ENCODE measurements around the gene SMIM35.
A peak's percentile ranks its signal among the peaks of the same experiment; 100 is the strongest.

The SMIM35 gene

GRCh38 chr11:118058311-118059245, 28.2 kb downstream of the SMIM35 start:
- Histone ChIP-seq H3K4me1 (ENCODE audit: low read length) (peaks cover 31% of the 10 kb centered on the region), H2AFZ (ENCODE audit: low read depth, low read length) (peak overlapping the region; percentile 56), H3K4me3 (ENCODE audit: low read length) (peak overlapping the region; percentile 8; the same call in 1 of the 2 replicates), H3K27ac (ENCODE audit: low read length) (peak overlapping the region; percentile 16; the same call in 1 of the 2 replicates), H3K9ac (ENCODE audit: low read length) (peak overlapping the region; percentile 26; the same call in 1 of the 2 replicates), H3K9me3 (ENCODE audit: insufficient read depth, low read length) (no peaks in the 10 kb centered on the region), H3K79me2 (ENCODE audit: low read length) (no peaks in the 10 kb centered on the region), H3K27me3 (ENCODE audit: low read depth, low read length) (no peaks in the 10 kb centered on the region), H3K4me2 (ENCODE audit: low read length) (peak overlapping the region; percentile 51), H4K20me1 (ENCODE audit: insufficient read depth, low read length) (no peaks in the 10 kb centered on the region), H3K36me3 (replicated peaks; ENCODE audit: low read depth, low read length) (no peaks in the 10 kb centered on the region)
- no peak for TF ChIP-seq CTCF (IDR thresholded peaks at IDR 0.05; ENCODE audit: low read depth, low read length)
- TF ChIP-seq EZH2phosphoT487 (IDR thresholded peaks at IDR 0.05; ENCODE audit: low read depth) = no peak

- no peak for TF ChIP-seq CTCF (IDR thresholded peaks at IDR 0.05; ENCODE audit: low read depth, low read length)
- no peak for TF ChIP-seq EZH2phosphoT487 (IDR thresholded peaks at IDR 0.05; ENCODE audit: low read depth)
- no peak overlapping the region for H3K4me3 ChIP-seq (ENCODE audit: low read length)
- no peak overlapping the region for H3K9ac ChIP-seq (ENCODE audit: low read length)
- H3K27me3 ChIP-seq (ENCODE audit: low read depth, low read length) = no peaks in the 10 kb centered on the region
- no peaks in the 10 kb centered on the region for H3K79me2 ChIP-seq (ENCODE audit: low read length)
- peaks cover 41% of the 10 kb centered on the region for H3K4me1 ChIP-seq (ENCODE audit: low read length)
- H3K9me3 ChIP-seq (ENCODE audit: insufficient read depth, low read length) = no peaks in the 10 kb centered on the region
- H3K27ac ChIP-seq (ENCODE audit: low read length) = no peak overlapping the region
- H4K20me1 ChIP-seq (ENCODE audit: insufficient read depth, low read length) = no peaks in the 10 kb centered on the region
- peak overlapping the region; percentile 51 for H3K4me2 ChIP-seq (ENCODE audit: low read length)
- no peak overlapping the region for H2AFZ ChIP-seq (ENCODE audit: low read depth, low read length)
- no peaks in the 10 kb centered on the region for H3K36me3 ChIP-seq (replicated peaks; ENCODE audit: low read depth, low read length)
These were observed 29.3 kb downstream of the SMIM35 start for GRCh38 chr11:118057251-118058145.

- TF ChIP-seq EZH2phosphoT487 (IDR thresholded peaks at IDR 0.05; ENCODE audit: low read depth) (no peak), CTCF (IDR thresholded peaks at IDR 0.05; ENCODE audit: low read depth, low read length) (no peak)
- Histone ChIP-seq H2AFZ (ENCODE audit: low read depth, low read length) (no peak overlapping the region), H3K9me3 (ENCODE audit: insufficient read depth, low read length) (no peaks in the 10 kb centered on the region), H3K9ac (ENCODE audit: low read length) (no peak overlapping the region), H3K4me3 (ENCODE audit: low read length) (no peak overlapping the region), H3K79me2 (ENCODE audit: low read length) (no peaks in the 10 kb centered on the region), H3K27ac (ENCODE audit: low read length) (no peak overlapping the region), H3K4me1 (ENCODE audit: low read length) (peaks cover 48% of the 10 kb centered on the region), H3K36me3 (replicated peaks; ENCODE audit: low read depth, low read length) (no peaks in the 10 kb centered on the region), H3K27me3 (ENCODE audit: low read depth, low read length) (no peaks in the 10 kb centered on the region), H3K4me2 (ENCODE audit: low read length) (no peak overlapping the region), H4K20me1 (ENCODE audit: insufficient read depth, low read length) (no peaks in the 10 kb centered on the region)
These were observed 30.0 kb downstream of the SMIM35 start for GRCh38 chr11:118056806-118057205.

GRCh38 chr11:118055966-118056365, 30.8 kb downstream of the SMIM35 start:
- no peak for TF ChIP-seq CTCF (IDR thresholded peaks at IDR 0.05; ENCODE audit: low read depth, low read length)
- no peak for TF ChIP-seq EZH2phosphoT487 (IDR thresholded peaks at IDR 0.05; ENCODE audit: low read depth)
- Histone ChIP-seq H3K4me1 (ENCODE audit: low read length) (peaks cover 57% of the 10 kb centered on the region), H3K4me2 (ENCODE audit: low read length) (no peak overlapping the region), H3K79me2 (ENCODE audit: low read length) (no peaks in the 10 kb centered on the region), H3K36me3 (replicated peaks; ENCODE audit: low read depth, low read length) (no peaks in the 10 kb centered on the region), H3K27me3 (ENCODE audit: low read depth, low read length) (no peaks in the 10 kb centered on the region), H3K4me3 (ENCODE audit: low read length) (no peak overlapping the region), H3K9ac (ENCODE audit: low read length) (no peak overlapping the region), H4K20me1 (ENCODE audit: insufficient read depth, low read length) (no peaks in the 10 kb centered on the region), H3K9me3 (ENCODE audit: insufficient read depth, low read length) (no peaks in the 10 kb centered on the region), H2AFZ (ENCODE audit: low read depth, low read length) (no peak overlapping the region), H3K27ac (ENCODE audit: low read length) (no peak overlapping the region)
